ENCODE data around the gene KIT.

DNA sequence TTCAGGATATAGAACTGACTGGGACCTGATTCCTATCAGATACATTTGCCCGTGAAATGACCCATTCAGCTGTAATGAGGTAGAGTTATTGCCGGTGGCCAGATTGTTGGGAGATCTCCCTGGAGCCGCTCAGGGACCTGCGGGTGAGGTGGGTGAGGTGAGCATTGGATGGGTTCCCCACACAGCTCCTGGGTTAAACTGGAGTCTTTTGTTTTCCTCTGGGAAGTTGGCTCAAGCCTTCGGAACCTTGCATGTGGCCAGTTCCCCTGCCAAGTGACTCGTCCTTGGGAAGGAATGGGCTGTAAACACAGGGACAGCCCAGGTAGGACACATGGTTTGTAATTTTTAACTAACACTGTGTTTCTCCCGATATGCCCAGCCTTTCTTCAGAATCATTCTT, 31.6 kb upstream of the KIT start:
- TF ChIP-seq POLR2A (IDR thresholded peaks at IDR 0.05) (no peak), POLR2AphosphoS5 (IDR thresholded peaks at IDR 0.05) (no peak)
